Effector memory CD4-positive, alpha-beta T cell (primary cell): Measurements from ENCODE around the gene HTT.

Experiments used
- DNase-seq, 3 donors: peaks; one replicate each; pipeline ENCODE4 v3.0.0-alpha.2; 2020
- H3K27ac ChIP-seq: 2 replicates; pipeline ENCODE4 v1.7.0; 2013; ENCODE audit warnings: mild to moderate bottlenecking, low read length, moderate library complexity; ENCODE audit not compliant: insufficient read depth, poor library complexity, severe bottlenecking
- H3K27me3 ChIP-seq: replicated peaks from 2 replicates; pipeline ENCODE4 v1.7.0; 2013; ENCODE audit warnings: mild to moderate bottlenecking, low read length; ENCODE audit not compliant: insufficient read depth, control insufficient read depth, poor library complexity, severe bottlenecking
- H3K36me3 ChIP-seq: 2 replicates; pipeline ENCODE4 v1.7.0; 2013; ENCODE audit warnings: mild to moderate bottlenecking, low read length, moderate library complexity; ENCODE audit not compliant: control insufficient read depth, insufficient read depth
- H3K4me1 ChIP-seq: 2 replicates; pipeline ENCODE4 v1.7.0; 2013; ENCODE audit warnings: low read length, mild to moderate bottlenecking; ENCODE audit not compliant: control insufficient read depth, insufficient read depth, poor library complexity, severe bottlenecking
- H3K4me3 ChIP-seq: 2 replicates; pipeline ENCODE4 v1.7.0; 2013; ENCODE audit warnings: low read length, low read depth, mild to moderate bottlenecking; ENCODE audit not compliant: insufficient read depth, poor library complexity, severe bottlenecking
- H3K9me3 ChIP-seq: 2 replicates; pipeline ENCODE4 v1.7.0; 2013; ENCODE audit warnings: mild to moderate bottlenecking, low read length, moderate library complexity; ENCODE audit not compliant: control insufficient read depth

Gene HTT

GRCh38 chr4:3245676-3246075, 171.2 kb downstream of the HTT start:
- Histone ChIP-seq H3K4me1 (peaks cover 6% of the 10 kb centered on the region), H3K36me3 (peaks cover 3% of the 10 kb centered on the region), H3K4me3 (no peak overlapping the region), H3K27me3 (no peaks in the 10 kb centered on the region), H3K27ac (no peak overlapping the region), H3K9me3 (no peaks in the 10 kb centered on the region)
- no peak for DNase-seq

DNA sequence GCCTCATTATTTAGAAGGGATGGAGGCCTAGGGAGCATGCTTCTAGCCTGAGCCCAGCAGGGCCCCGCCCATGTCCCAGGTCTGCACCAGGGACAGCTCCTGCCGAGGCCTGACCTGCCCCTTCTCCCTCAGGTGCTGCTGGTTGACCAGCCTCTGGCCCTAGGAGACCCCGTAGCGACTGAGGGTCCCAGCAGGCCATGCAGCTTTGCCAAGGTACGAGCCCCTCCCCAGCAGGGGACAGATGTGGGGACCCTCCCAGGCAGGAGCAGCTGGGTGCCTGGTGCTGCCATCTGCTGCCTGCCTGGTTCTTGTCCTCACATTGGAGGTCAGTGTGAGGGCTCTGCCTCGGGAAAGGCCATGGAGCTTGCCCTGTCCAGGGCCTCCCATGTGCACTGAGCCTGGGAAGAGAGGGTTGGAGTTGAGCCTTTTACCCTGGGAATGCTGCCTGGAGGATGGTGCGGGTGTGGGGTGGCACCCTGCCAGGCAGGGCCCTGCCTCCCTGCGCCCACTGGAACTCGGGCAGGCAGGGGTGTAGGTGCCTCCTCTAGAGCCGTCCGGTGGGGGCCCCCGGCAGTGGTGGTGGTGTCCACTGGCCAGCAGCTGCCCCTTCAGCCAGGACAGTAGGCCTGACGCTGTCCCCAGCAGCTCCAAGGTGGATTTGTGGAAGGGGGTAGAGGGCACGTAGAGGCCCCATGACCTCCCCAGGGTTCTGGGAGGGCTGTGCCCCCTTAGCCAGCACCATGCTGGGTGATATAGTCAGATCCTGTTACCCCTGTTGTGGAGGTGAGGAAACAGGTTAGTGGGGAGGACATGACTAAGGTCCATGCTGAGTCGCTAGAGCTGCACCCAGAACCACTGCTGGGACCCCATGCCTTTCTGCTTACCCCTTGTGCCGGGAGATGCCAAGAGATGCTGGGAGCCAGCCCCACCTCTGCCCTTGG, 172.2 kb downstream of the HTT start:
- Histone ChIP-seq H3K4me3 (no peak overlapping the region), H3K9me3 (no peaks in the 10 kb centered on the region), H3K4me1 (peaks cover 6% of the 10 kb centered on the region), H3K27ac (no peak overlapping the region), H3K36me3 (no peaks in the 10 kb centered on the region), H3K27me3 (no peaks in the 10 kb centered on the region)
- DNase-seq: no peak

DNA sequence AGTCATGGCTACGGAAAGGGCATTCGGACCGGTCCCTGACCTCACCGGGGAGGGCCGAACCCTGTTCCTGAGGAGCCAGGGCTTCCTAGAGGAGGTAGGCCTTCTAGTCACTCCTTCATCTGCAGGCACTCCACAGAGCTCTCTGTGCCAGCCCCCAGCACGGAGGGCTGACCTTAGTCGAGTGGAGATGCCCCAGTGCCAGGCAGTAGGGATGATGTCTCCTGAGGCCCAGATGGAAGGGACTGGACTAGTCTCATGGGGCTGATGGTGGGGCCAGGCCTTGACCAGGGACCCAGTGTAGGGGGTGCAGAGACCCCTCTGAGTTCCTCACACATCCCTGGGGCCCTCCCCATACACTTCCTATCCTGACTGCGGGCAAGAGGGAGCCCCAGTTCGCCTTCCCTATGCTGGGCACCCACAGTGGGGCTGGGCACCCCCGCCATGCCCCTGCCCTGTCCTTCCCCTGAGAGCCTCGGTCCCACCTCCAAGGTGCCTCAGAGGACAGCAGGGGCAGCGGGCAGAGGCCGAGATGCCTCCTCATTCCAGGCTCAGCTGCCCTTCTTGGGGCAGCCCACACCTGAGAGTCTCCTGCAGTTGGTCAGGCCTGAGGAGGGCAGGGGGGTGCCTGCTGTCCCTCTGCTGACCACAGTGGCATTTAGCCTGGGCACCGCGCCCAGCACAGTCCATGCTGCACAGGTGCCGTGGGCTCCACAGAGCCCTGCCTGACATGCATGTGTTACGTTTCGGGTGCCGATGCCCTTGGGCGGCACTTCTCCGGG, 173.1 kb downstream of the HTT start:
- Histone ChIP-seq H3K4me3 (no peak overlapping the region), H3K36me3 (no peaks in the 10 kb centered on the region), H3K27ac (no peak overlapping the region), H3K4me1 (peaks cover 6% of the 10 kb centered on the region), H3K9me3 (no peaks in the 10 kb centered on the region), H3K27me3 (no peaks in the 10 kb centered on the region)
- no peak for DNase-seq

GRCh38 chr4:3248178-3248480, 173.6 kb downstream of the HTT start:
- H3K4me1 ChIP-seq: peaks cover 1% of the 10 kb centered on the region
- H3K4me3 ChIP-seq: no peak overlapping the region
- DNase-seq: no peak
- H3K27me3 ChIP-seq: no peaks in the 10 kb centered on the region
- H3K27ac ChIP-seq: no peak overlapping the region
- H3K36me3 ChIP-seq: no peaks in the 10 kb centered on the region
- H3K9me3 ChIP-seq: no peaks in the 10 kb centered on the region

- no peak within 1 kb of the TSS for H3K27ac ChIP-seq
- no peak for DNase-seq
- no peak within 1 kb of the TSS for H3K4me3 ChIP-seq
- H3K27me3 ChIP-seq: no peaks in the 10 kb centered on the region
- H3K9me3 ChIP-seq: no peaks in the 10 kb centered on the region
- no peaks in the 10 kb centered on the region for H3K4me1 ChIP-seq
- H3K36me3 ChIP-seq: peaks cover 3% of the 10 kb centered on the region
Observed at GRCh38 chr4:3248811-3249661, 174.6 kb downstream of the HTT start, which contains the start of gene MSANTD1. TSS of gene MSANTD1 (plus strand) at chr4:3249159. CDS start at chr4:3249223, 64 bp downstream.

DNA sequence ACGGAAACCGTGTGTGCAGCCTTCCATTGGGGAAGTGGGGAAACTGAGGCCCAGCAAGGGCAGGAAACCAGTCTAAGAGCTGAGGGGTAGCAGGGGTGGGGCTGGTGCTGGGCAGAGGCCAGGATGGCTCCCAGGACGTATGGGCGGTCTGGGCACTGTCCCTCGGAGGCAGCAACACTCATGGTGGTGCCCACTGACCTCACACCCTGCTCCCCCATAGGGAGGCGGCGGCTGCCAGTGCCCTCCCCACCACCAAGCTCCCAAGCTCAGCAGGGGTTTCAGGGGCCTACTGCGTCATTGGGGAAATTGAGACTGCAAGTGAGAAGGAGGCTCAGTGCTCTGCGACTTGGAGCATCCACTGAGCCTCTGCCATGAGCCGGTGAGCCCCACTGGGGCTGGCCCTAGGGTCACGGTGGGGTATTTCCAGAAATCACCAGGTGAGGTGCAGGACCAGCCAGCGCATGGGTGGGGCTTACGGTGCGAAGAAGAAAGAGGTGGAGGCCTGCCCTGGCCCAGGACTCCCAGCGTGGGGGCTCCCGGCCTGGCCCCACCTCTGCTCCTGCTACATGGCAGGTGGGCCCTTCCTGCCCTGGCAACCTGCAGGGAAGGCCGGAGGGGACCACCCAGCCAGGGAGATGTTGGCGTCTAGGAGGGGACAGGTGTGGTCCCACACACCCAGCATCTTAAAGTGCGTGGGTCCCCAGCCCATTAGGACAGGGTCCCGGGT, 175.4 kb downstream of the HTT start:
- H3K27ac ChIP-seq: no peak overlapping the region
- H3K36me3 ChIP-seq: peaks cover 3% of the 10 kb centered on the region
- no peaks in the 10 kb centered on the region for H3K27me3 ChIP-seq
- no peaks in the 10 kb centered on the region for H3K9me3 ChIP-seq
- no peak for DNase-seq
- no peak overlapping the region for H3K4me3 ChIP-seq
- no peaks in the 10 kb centered on the region for H3K4me1 ChIP-seq

GRCh38 chr4:3250438-3250955, 176.0 kb downstream of the HTT start:
- DNase-seq: no peak
- Histone ChIP-seq H3K9me3 (no peaks in the 10 kb centered on the region), H3K4me1 (no peaks in the 10 kb centered on the region), H3K4me3 (no peak overlapping the region), H3K27me3 (no peaks in the 10 kb centered on the region), H3K36me3 (peaks cover 3% of the 10 kb centered on the region), H3K27ac (no peak overlapping the region)

DNA sequence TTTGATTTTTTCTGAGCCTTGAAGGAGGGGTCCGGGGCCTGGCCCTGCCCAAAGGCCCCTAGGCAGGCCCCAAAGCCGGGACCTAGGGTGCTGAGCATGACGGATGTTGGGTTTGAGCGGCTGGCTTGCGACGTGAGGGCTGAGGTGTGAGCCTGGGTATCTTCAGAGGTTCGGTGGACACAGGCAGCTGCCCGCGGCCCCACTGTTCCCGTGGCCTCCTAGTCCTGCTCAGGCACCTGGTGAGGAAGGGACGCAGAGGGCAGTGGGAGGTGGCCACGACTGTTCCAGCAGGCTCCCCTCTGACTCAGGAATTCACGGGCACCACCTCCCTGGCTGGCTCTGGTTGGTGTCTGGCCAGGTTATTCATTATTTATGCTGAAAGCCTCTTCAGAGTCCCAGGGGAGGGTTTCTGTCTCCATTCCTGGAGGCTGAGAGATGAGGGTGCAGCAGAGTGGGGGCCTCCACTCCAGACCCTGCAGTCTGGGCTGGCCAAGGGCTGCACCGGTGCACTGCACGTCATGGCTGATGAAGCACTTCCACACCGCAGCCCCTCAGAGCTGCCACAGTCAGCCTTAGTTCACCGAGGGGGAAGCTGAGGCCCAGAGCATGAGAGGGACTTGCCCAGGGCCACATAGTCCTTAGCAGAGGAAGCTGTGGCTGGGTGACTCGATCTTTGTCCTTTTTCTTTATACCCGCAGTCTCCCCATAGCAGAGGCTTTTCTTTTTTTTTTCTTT, 176.6 kb downstream of the HTT start:
- Histone ChIP-seq H3K36me3 (peaks cover 3% of the 10 kb centered on the region), H3K9me3 (no peaks in the 10 kb centered on the region), H3K27ac (no peak overlapping the region), H3K4me3 (no peak overlapping the region), H3K27me3 (no peaks in the 10 kb centered on the region), H3K4me1 (no peaks in the 10 kb centered on the region)
- no peak for DNase-seq
